Caco-2 (cell line): ENCODE measurements around the gene IGSF1. TPM values are rescaled to one million over a fixed set of nuclear protein-coding genes. Genes with fewer than 3 reads are reported as not detected.

Experiments used
- BruUV-seq: library from RNA; stranded (reverse); fragments of 400-500 nt; replicated peaks from 2 replicates; lab custom pipeline; 2021; lab: Mats Ljungman, UMichigan
- CTCF ChIA-PET: fragments of 300-600 bp; sonication (Branson Sonifier 250); formaldehyde crosslinking; loops from one replicate; lab custom pipeline; 2022; ENCODE audit warnings: antibody characterized with exemption; lab: Charles Lee
- POLR2A ChIA-PET: fragments of 300-600 bp; sonication (Branson Sonifier 250); formaldehyde crosslinking; loops from one replicate; lab custom pipeline; 2022; ENCODE audit warnings: antibody characterized with exemption; lab: Charles Lee
- DNase-seq, 2 experiments: peaks; one replicate each; pipeline versions ENCODE4 v3.0.0 to v3.0.0-alpha.2; 2020 to 2022
- H3K27me3 ChIP-seq: replicated peaks from 2 replicates; pipeline ENCODE4 v1.6.0; 2011; ENCODE audit warnings: low read length; ENCODE audit not compliant: control insufficient read depth, insufficient read depth
- H3K36me3 ChIP-seq: 2 replicates; pipeline ENCODE4 v1.5.1; 2011; ENCODE audit warnings: low read length; ENCODE audit not compliant: control insufficient read depth, insufficient read depth
- H3K4me1 ChIP-seq: fragments of 250-450 bp; sonication (Bioruptor Pico); 2 replicates; pipeline ENCODE4 v1.5.1; 2020; ENCODE audit warnings: mild to moderate bottlenecking
- H3K4me3 ChIP-seq: 2 replicates; pipeline ENCODE4 v1.5.1; 2011; ENCODE audit warnings: low read depth, mild to moderate bottlenecking, control low read depth, low read length
- H3K9me3 ChIP-seq: fragments of 250-450 bp; sonication (Bioruptor Pico); 2 replicates; pipeline ENCODE4 v1.5.1; 2020; ENCODE audit warnings: mild to moderate bottlenecking, moderate library complexity
- H3K27ac Mint-ChIP-seq: one replicate; pipeline ENCODE4 v1.8.0; 2022; ENCODE audit warnings: mixed read lengths; ENCODE audit not compliant: unreplicated experiment
- H3K27me3 Mint-ChIP-seq: one replicate; pipeline ENCODE4 v1.8.0; 2022; ENCODE audit warnings: mixed read lengths; ENCODE audit not compliant: insufficient read depth, unreplicated experiment
- H3K36me3 Mint-ChIP-seq: one replicate; pipeline ENCODE4 v1.8.0; 2022; ENCODE audit warnings: mild to moderate bottlenecking, mixed read lengths; ENCODE audit not compliant: insufficient read depth, unreplicated experiment
- H3K4me1 Mint-ChIP-seq: one replicate; pipeline ENCODE4 v1.8.0; 2022; ENCODE audit warnings: low read depth, mixed read lengths; ENCODE audit not compliant: unreplicated experiment
- H3K4me3 Mint-ChIP-seq: one replicate; pipeline ENCODE4 v1.8.0; 2022; ENCODE audit warnings: mild to moderate bottlenecking, moderate library complexity, mixed read lengths; ENCODE audit not compliant: unreplicated experiment
- H3K9me3 Mint-ChIP-seq: one replicate; pipeline ENCODE4 v1.8.0; 2022; ENCODE audit warnings: mixed read lengths; ENCODE audit not compliant: unreplicated experiment
- CTCF ChIP-seq, 2 experiments: fragments of 200-600 bp in 1 of 2; IDR thresholded peaks; 1 replicate in 1 of 2; 2 replicates in 1 of 2; pipeline versions ENCODE4 v1.5.1 to v1.8.0; 2011 to 2022; ENCODE audit warnings: antibody characterized with exemption in 1 of 2, control low read depth in 1 of 2, inconsistent platforms in 1 of 2, low read depth in 1 of 2, low read length in 1 of 2, mild to moderate bottlenecking in 1 of 2, moderate library complexity in 1 of 2; ENCODE audit not compliant: insufficient read depth in 1 of 2, severe bottlenecking in 1 of 2, unreplicated experiment in 1 of 2
- intact Hi-C: fragments of 100-400 bp; cut with micrococcal nuclease; formaldehyde crosslinking; loops from one replicate; pipeline ENCODE4 v1.10.0; 2022; ENCODE audit not compliant: unreplicated experiment
- total RNA-seq: library from RNA; stranded (reverse); gene quantifications from 2 replicates; pipeline ENCODE4 v1.2.3, GENCODE V29; 2022

IGSF1 gene
- total RNA-seq, 1 experiment from 2014 or later, result 1.4 TPM

- no peak for DNase-seq
- Histone ChIP-seq H3K4me3 (no peak overlapping the region), H3K36me3 (no peaks in the 10 kb centered on the region), H3K9me3 (no peaks in the 10 kb centered on the region), H3K27me3 (no peaks in the 10 kb centered on the region; the same call in 1 of the 2 replicates), H3K4me1 (no peaks in the 10 kb centered on the region)
- H3K9me3 Mint-ChIP-seq, result no peaks in the 10 kb centered on the region
- H3K27ac Mint-ChIP-seq, result no peak overlapping the region
- no peaks in the 10 kb centered on the region for H3K4me1 Mint-ChIP-seq
- ChIA-PET POLR2A (no interaction called here), CTCF (no interaction called here)
- intact Hi-C loops, result no loop called here
- no peak overlapping the region for H3K4me3 Mint-ChIP-seq
- no TSS peak for BruUV-seq
- TF ChIP-seq CTCF (IDR thresholded peaks at IDR 0.05; ENCODE audit: insufficient read depth in 1 of 2, low read depth in 1 of 2, low read length in 1 of 2, severe bottlenecking in 1 of 2, unreplicated experiment in 1 of 2), result no peak
- H3K36me3 Mint-ChIP-seq, result no peaks in the 10 kb centered on the region
- H3K27me3 Mint-ChIP-seq, result no peaks in the 10 kb centered on the region
These were observed 17.5 kb upstream of the IGSF1 start for GRCh38 chrX:131306601-131307000.

- no TSS peak for BruUV-seq
- Mint-ChIP-seq H3K9me3 (no peaks in the 10 kb centered on the region), H3K27ac (no peak overlapping the region), H3K27me3 (no peaks in the 10 kb centered on the region), H3K4me3 (no peak overlapping the region), H3K36me3 (no peaks in the 10 kb centered on the region), H3K4me1 (no peaks in the 10 kb centered on the region)
- no peak for TF ChIP-seq CTCF (IDR thresholded peaks at IDR 0.05; ENCODE audit: insufficient read depth in 1 of 2, low read depth in 1 of 2, low read length in 1 of 2, severe bottlenecking in 1 of 2, unreplicated experiment in 1 of 2)
- no peaks in the 10 kb centered on the region; the same call in 1 of the 2 replicates for H3K27me3 ChIP-seq
- CTCF ChIA-PET, result no interaction called here
- H3K9me3 ChIP-seq, result no peaks in the 10 kb centered on the region
- POLR2A ChIA-PET, result no interaction called here
- H3K4me1 ChIP-seq, result no peaks in the 10 kb centered on the region
- intact Hi-C loops, result no loop called here
- no peak for DNase-seq
- H3K36me3 ChIP-seq, result no peaks in the 10 kb centered on the region
- H3K4me3 ChIP-seq, result no peak overlapping the region
These were observed 16.8 kb upstream of the IGSF1 start for GRCh38 chrX:131305926-131306325.

- no peaks in the 10 kb centered on the region for H3K9me3 ChIP-seq
- H3K36me3 ChIP-seq, result no peaks in the 10 kb centered on the region
- H3K27ac Mint-ChIP-seq, result no peak overlapping the region
- no peak for TF ChIP-seq CTCF (IDR thresholded peaks at IDR 0.05; ENCODE audit: insufficient read depth in 1 of 2, low read depth in 1 of 2, low read length in 1 of 2, severe bottlenecking in 1 of 2, unreplicated experiment in 1 of 2)
- DNase-seq, result no peak
- H3K4me1 ChIP-seq, result no peaks in the 10 kb centered on the region
- no peaks in the 10 kb centered on the region for H3K27me3 Mint-ChIP-seq
- no peaks in the 10 kb centered on the region; the same call in 1 of the 2 replicates for H3K27me3 ChIP-seq
- BruUV-seq, result no TSS peak
- no peak overlapping the region for H3K4me3 Mint-ChIP-seq
- no peaks in the 10 kb centered on the region for H3K9me3 Mint-ChIP-seq
- H3K4me1 Mint-ChIP-seq, result no peaks in the 10 kb centered on the region
- H3K36me3 Mint-ChIP-seq, result no peaks in the 10 kb centered on the region
- intact Hi-C loops, result no loop called here
- H3K4me3 ChIP-seq, result no peak overlapping the region
- ChIA-PET POLR2A (no interaction called here), CTCF (no interaction called here)
These were observed 13.6 kb upstream of the IGSF1 start for GRCh38 chrX:131302701-131303100.
